GM12878 (cell line): ENCODE data around the gene GAL3ST2. TPM values are rescaled to one million over a fixed set of nuclear protein-coding genes. Genes with fewer than 3 reads are reported as not detected.
"Not testable (repeated sequence)": the region's sequence is repeated elsewhere in the genome, so short reads cannot be mapped to it uniquely, and the experiment has no call there.

Source experiments
- ATAC-seq: fragments of 200-7000 bp; cut with Tn5 transposase; 3 replicates; pipeline ENCODE4 v1.9.1; 2020; ENCODE audit warnings: mild to moderate bottlenecking, moderate library complexity
- BruUV-seq: library from RNA; stranded (reverse); fragments of 400-500 nt; replicated peaks from 2 replicates; lab custom pipeline; 2021; lab: Mats Ljungman, UMichigan
- CTCF ChIA-PET: fragments of 300-600 bp; sonication (Branson Sonifier 250); formaldehyde crosslinking; extraction: SDS; loops from one replicate; lab custom pipeline; 2021; ENCODE audit warnings: inconsistent platforms; lab: Yijun Ruan, JAX
- POLR2A ChIA-PET: fragments of 350-600 bp; formaldehyde crosslinking; extraction: SDS; loops from one replicate; lab custom pipeline; 2021; ENCODE audit warnings: inconsistent platforms; lab: Charles Lee
- RAD21 ChIA-PET: fragments of 300-600 bp; sonication (Branson Sonifier 250); formaldehyde crosslinking; loops from one replicate; lab custom pipeline; 2023; ENCODE audit warnings: antibody characterized with exemption; ENCODE audit not compliant: unreplicated experiment; lab: Charles Lee
- SMC1A ChIA-PET: fragments of 300-600 bp; sonication (Branson Sonifier 250); formaldehyde crosslinking; loops from one replicate; lab custom pipeline; 2023; ENCODE audit not compliant: unreplicated experiment, uncharacterized antibody; lab: Charles Lee
- DNase-seq: peaks from one replicate; pipeline ENCODE4 v3.0.0-alpha.2; 2011; ENCODE audit warnings: low read depth, low spot score
- FAIRE-seq: peaks from 3 replicates; lab custom pipeline; 2011; peaks lifted over from hg19 to GRCh38; lab: Jason Lieb, UNC
- H2AFZ ChIP-seq: 2 replicates; pipeline ENCODE4 v1.6.0; 2011; ENCODE audit warnings: low read depth, low read length, control low read depth; ENCODE audit not compliant: control insufficient read depth
- H3K27ac ChIP-seq: 2 replicates; pipeline ENCODE4 v1.5.1; 2011; ENCODE audit warnings: control low read depth; ENCODE audit not compliant: control insufficient read depth, insufficient read depth
- H3K27me3 ChIP-seq, 2 experiments: replicated peaks in 1 of 2; 2 replicates each; pipeline versions ENCODE4 v1.6.0 to v1.6.1; 2011; ENCODE audit warnings: low read length in 1 of 2; ENCODE audit not compliant: control insufficient read depth in 2 of 2, insufficient read depth in 2 of 2
- H3K36me3 ChIP-seq, 2 experiments: 2 replicates each; pipeline ENCODE4 v1.5.1; 2011; ENCODE audit warnings: low read length in 1 of 2; ENCODE audit not compliant: control insufficient read depth in 2 of 2, insufficient read depth in 2 of 2
- H3K4me1 ChIP-seq: 2 replicates; pipeline ENCODE4 v1.6.1; 2011; ENCODE audit warnings: mild to moderate bottlenecking, low read length, moderate library complexity, mixed read lengths; ENCODE audit not compliant: control insufficient read depth, insufficient read depth
- H3K4me2 ChIP-seq: 2 replicates; pipeline ENCODE4 v1.6.0; 2011; ENCODE audit warnings: control low read depth; ENCODE audit not compliant: control insufficient read depth, insufficient read depth
- H3K4me3 ChIP-seq: fragments of 200-600 bp; sonication (generic); 2 replicates; pipeline ENCODE4 v1.5.1; 2016
- H3K79me2 ChIP-seq: 2 replicates; pipeline ENCODE4 v1.6.0; 2011; ENCODE audit warnings: low read length; ENCODE audit not compliant: control insufficient read depth, insufficient read depth
- H3K9ac ChIP-seq: 2 replicates; pipeline ENCODE4 v1.8.0; 2011; ENCODE audit warnings: low read length, control low read depth, mixed read lengths; ENCODE audit not compliant: control insufficient read depth, insufficient read depth
- H3K9me3 ChIP-seq: replicated peaks from 3 replicates; pipeline ENCODE4 v1.5.1; 2011; ENCODE audit warnings: mild to moderate bottlenecking, low read length; ENCODE audit not compliant: control insufficient read depth, insufficient read depth
- H4K20me1 ChIP-seq: 2 replicates; pipeline ENCODE4 v1.6.0; 2011; ENCODE audit not compliant: control insufficient read depth, insufficient read depth
- KAT2A ChIP-seq: conservative IDR thresholded peaks from 2 replicates; pipeline ENCODE4 v1.6.1; 2011; ENCODE audit warnings: low read depth, low read length; ENCODE audit not compliant: control insufficient read depth
- POLR2A ChIP-seq: IDR thresholded peaks from 2 replicates; pipeline ENCODE4 v1.6.1; 2011; ENCODE audit warnings: low read depth, mild to moderate bottlenecking, low read length
- RBBP5 ChIP-seq: fragments of 200-600 bp; sonication (generic); conservative IDR thresholded peaks from 2 replicates; pipeline ENCODE4 v1.6.1; 2016
- WGBS: methylation state at CpG from one replicate; pipeline ENCODE4 v1.1.6; 2016; ENCODE audit warnings: low lambda C conversion rate; ENCODE audit not compliant: insufficient replicate concordance, insufficient coverage; ENCODE audit errors: missing lambda C conversion rate; 5-methylcytosine and 5-hydroxymethylcytosine counted together
- in situ Hi-C: fragments of 300-500 bp; cut with MboI; formaldehyde crosslinking; loops from 9 replicates; pipeline ENCODE4 v1.14.3; 2018; ENCODE audit warnings: mixed read lengths
- intact Hi-C: fragments of 100-400 bp; cut with micrococcal nuclease; formaldehyde crosslinking; loops from one replicate; pipeline ENCODE4 v1.14.2; 2022; ENCODE audit not compliant: unreplicated experiment
- polyA plus RNA-seq, 11 experiments: library from polyadenylated mRNA; depleted of rRNA in 4 of 11; unstranded in 6 of 11; stranded (reverse) in 5 of 11; fragments of >200 nt; fragmentation: Nextera tagmentation in 4 of 11; fragmentation: Illumina TruSeq in 1 of 11; extraction: Ambion mirVana in 4 of 11; extraction: Trizol in 1 of 11; gene quantifications; 1 replicate in 1 of 11; 2 replicates in 10 of 11; pipeline versions ENCODE4 v1.2.1 to v1.2.3, GENCODE V29; 2011 to 2016; ENCODE audit warnings: inconsistent platforms in 2 of 11, missing spikeins in 2 of 11, low read depth in 1 of 11
- total RNA-seq, 4 experiments: library from RNA; depleted of rRNA in 3 of 4; stranded (reverse); fragments of >200 nt in 3 of 4; fragmentation: Illumina TruSeq in 1 of 4; extraction: Trizol in 1 of 4; gene quantifications; 2 replicates each; pipeline versions ENCODE4 v1.2.1 to v1.2.3, GENCODE V29; 2013 to 2021

Gene GAL3ST2
- total and polyA plus RNA-seq, 10 of the 15 experiments (the other 5 are each of a cell fraction or from before 2014, with no cell fraction given), result 0.09 to 0.36 (median 0.11) TPM; not detected in 7

DNA sequence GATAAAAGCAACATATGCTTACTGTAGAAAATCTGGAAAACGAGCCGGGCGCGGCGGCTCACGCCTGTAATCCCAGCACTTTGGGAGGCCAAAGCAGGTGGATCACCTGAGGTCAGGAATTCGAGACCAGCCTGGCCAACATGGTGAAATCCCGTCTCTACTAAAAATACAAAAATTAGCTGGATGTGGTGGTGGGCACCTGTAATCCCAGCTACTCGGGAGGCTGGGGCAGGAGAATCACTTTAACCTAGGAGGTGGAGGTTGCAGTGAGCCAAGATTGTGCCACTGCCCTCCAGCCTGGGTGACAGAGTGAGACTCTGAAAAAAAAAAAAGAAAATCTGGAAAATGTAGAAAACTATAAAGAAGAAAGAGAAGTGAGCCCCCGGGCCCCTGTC is 41.2 kb downstream of the GAL3ST2 start:
- not testable (repeated sequence) for BruUV-seq
- POLR2A ChIA-PET, result interaction anchor here (1.0 kb wide), 1 partner anchor 51 kb away, joined by 3 read pairs; no protein-coding TSS in a partner anchor
- TF ChIP-seq POLR2A, result 0 out of 2 replicates have a peak, but pooled peaks have one; percentile 2
- TF ChIP-seq, all 136 proteins: peak for 1; not testable (repeated sequence) for 135
- in situ Hi-C loops, H3K4me3 ChIP-seq, DNase-seq, RAD21 ChIA-PET, FAIRE-seq, CTCF ChIA-PET, H2AFZ ChIP-seq, H3K4me2 ChIP-seq, H4K20me1 ChIP-seq, H3K9ac ChIP-seq, H3K36me3 ChIP-seq, H3K27me3 ChIP-seq, H3K4me1 ChIP-seq, ATAC-seq, H3K79me2 ChIP-seq, H3K9me3 ChIP-seq, intact Hi-C loops, H3K27ac ChIP-seq: not testable (repeated sequence)
- SMC1A ChIA-PET, result interaction anchor here (0.9 kb wide), 1 partner anchor 85 kb away, joined by 4 read pairs; no protein-coding TSS in a partner anchor
- 68% methylated on average over 9 of the region's 10 CpGs for WGBS

DNA sequence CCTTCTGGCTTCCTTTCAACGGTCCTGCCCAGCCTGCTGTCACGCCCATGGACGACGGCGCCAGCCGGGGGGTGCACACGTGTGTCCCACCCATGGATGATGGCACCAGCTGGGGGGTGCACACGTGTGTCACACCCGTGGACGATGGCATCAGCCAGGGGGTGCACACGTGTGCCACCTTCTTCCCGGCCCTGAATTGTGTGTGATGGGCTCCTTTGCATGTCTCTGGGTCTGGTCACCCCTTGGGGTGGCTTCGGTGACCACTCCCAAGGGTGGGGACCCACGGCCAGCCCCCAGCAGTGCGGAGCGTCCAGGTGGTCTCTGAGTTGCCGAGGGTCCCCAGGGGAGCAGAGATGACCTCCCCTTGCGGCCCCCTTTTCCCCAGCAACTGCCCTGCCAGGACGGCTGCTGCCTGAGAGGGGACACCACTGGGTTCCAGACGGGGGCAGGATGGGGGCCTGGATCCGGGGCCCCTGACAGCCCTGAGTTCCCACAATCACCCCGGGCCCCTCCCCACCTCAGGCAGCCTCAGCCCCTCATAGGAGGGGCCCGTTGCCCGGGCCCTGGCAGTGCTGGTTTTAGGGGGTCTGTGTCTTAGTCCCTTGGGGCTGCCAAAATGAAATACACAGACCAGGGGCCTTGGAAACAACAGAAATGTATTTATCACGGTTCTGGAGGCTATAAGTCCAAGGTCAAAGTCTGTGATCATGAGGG is 41.8 kb downstream of the GAL3ST2 start:
- H3K36me3 ChIP-seq, result no peaks in the 10 kb centered on the region
- peaks cover 7% of the 10 kb centered on the region for H3K4me1 ChIP-seq
- 47% methylated on average over 23 of the region's 25 CpGs for WGBS
- ChIA-PET POLR2A (no interaction called here), RAD21 (no interaction called here), SMC1A (no interaction called here), CTCF (no interaction called here)
- H3K27me3 ChIP-seq, result no peaks in the 10 kb centered on the region
- intact Hi-C loops, result no loop called here
- no TSS peak for BruUV-seq
- H3K79me2 ChIP-seq, result no peaks in the 10 kb centered on the region
- no peak overlapping the region for H2AFZ ChIP-seq
- no peak overlapping the region for H3K4me3 ChIP-seq
- H3K4me2 ChIP-seq, result no peak overlapping the region
- H3K9ac ChIP-seq, result no peak overlapping the region
- no peak overlapping the region for H3K27ac ChIP-seq
- in situ Hi-C loops, result no loop called here
- DNase-seq (no peak), ATAC-seq (no peak), FAIRE-seq (no peak)
- TF ChIP-seq RBBP5 (no peak), KAT2A (no peak)
- H3K9me3 ChIP-seq, result no peaks in the 10 kb centered on the region; the same call in 2 of the 3 replicates
- no peaks in the 10 kb centered on the region for H4K20me1 ChIP-seq
